H1 (cell line): ENCODE results near the gene MAJIN. TPM values are rescaled to one million over a fixed set of nuclear protein-coding genes. Genes with fewer than 3 reads are reported as not detected.

Experiments used
- POLR2AphosphoS5 ChIP-seq: IDR thresholded peaks from 2 replicates; pipeline ENCODE4 v1.6.1; 2011; ENCODE audit warnings: low read depth, low read length
- RXRA ChIP-seq: IDR thresholded peaks from 2 replicates; pipeline ENCODE4 v1.6.1; 2011; ENCODE audit warnings: low read depth, mild to moderate bottlenecking, low read length, moderate library complexity; ENCODE audit not compliant: insufficient read depth
- SUZ12 ChIP-seq: fragments of 200-600 bp; sonication (generic); IDR thresholded peaks from 2 replicates; pipeline ENCODE4 v1.6.1; 2012; ENCODE audit warnings: mild to moderate bottlenecking, inconsistent platforms, low read length, moderate library complexity, mixed read lengths
- TAF7 ChIP-seq: optimal IDR thresholded peaks from 2 replicates; pipeline ENCODE3; 2011; ENCODE audit warnings: low read depth, mild to moderate bottlenecking, inconsistent platforms, low read length, moderate library complexity, borderline replicate concordance
- ZNF274 ChIP-seq: IDR thresholded peaks from 2 replicates; pipeline ENCODE4 v1.7.0; 2012; ENCODE audit warnings: low read length, borderline replicate concordance; ENCODE audit errors: extremely low read depth
- polyA plus RNA-seq, 7 experiments: library from polyadenylated mRNA; depleted of rRNA in 3 of 7; stranded (reverse) in 5 of 7; unstranded in 2 of 7; fragments of >200 nt in 5 of 7; fragments of 200-250 nt in 2 of 7; gene quantifications; 1 replicate in 5 of 7; 2 replicates in 1 of 7; 4 replicates in 1 of 7; pipeline versions ENCODE4 v1.2.1 to v1.2.3, GENCODE V29; 2011 to 2013; ENCODE audit warnings: missing spikeins in 2 of 7, mixed read lengths in 2 of 7
- total RNA-seq: library from RNA; stranded (reverse); fragmentation: NEBNext Ultra II Directional; extraction: Animal tissue kit (Norgen Biotek cat#: 25700); gene quantifications from 2 replicates; pipeline ENCODE4 v1.2.1, GENCODE V29; 2021

MAJIN gene
- total and polyA plus RNA-seq, 2 of the 8 experiments (the other 6 are each of a cell fraction or from before 2014, with no cell fraction given) = not detected

DNA sequence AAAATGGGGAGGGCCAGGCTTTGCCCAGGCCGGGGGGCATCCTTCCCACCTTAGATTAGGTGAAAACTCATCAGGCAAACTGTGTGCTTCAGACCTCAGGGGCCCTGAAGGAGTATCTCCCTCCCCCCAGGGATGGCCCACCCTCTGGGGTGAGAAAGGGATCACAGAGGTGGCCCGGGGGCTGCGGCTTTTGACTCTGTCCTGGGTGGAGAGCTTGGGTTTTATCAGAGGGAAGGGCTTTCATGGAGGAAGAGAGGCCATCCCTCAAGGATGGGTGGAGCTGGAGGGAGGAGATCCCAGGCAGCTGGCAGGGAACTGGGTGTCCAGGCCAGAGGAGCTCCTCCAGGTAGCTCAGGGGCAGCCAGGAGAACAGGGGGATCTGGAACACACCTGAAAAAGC lies 50.5 kb downstream of the MAJIN start (continued):
- TF ChIP-seq RXRA (no peak), TAF7 (no peak), SUZ12 (no peak), POLR2AphosphoS5 (no peak), ZNF274 (no peak)
